ENCODE data around the gene RNLS. TPM values are rescaled to one million over a fixed set of nuclear protein-coding genes. Genes with fewer than 3 reads are reported as not detected.
A peak's percentile ranks its signal among the peaks of the same experiment; 100 is the strongest.

RNLS gene
- total and polyA plus RNA-seq, 2 of the 4 experiments (the other 2 are of a cell fraction) = 4.5 to 7.0 TPM

DNA sequence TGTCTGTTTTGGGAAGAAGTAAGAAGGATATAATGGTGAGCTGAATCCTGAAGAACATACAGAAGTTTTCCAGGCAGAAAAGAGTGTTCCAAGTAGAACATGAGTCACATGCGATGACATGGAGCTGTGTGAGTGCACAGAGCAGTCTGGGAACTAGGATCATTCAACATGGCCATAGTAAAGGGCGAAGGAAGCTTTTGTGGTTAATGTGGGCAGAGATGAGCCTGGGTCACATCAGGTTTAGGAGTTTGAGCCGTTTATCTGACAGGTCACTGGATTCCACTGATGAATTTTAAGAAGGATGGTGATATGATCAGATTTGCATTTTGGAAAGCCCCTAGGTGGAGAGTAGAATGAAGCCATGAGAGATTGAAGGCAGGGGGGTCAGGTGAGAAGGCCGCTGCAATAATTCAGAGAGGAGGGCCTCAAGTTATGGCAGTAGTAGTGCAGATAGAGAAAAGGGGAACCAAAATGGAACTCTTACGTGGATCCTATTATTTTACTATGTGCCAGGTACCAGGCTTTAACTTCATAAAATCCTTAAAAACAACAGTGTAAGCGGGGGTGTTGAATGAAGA lies 171.3 kb downstream of the RNLS start:
- CTCF ChIA-PET = interaction anchor here (1.0 kb wide), 1 partner anchor 332 kb away, joined by 4 read pairs; no protein-coding TSS in a partner anchor
- Histone ChIP-seq H4K20me1 (ENCODE audit: insufficient read depth, low read length) (no peaks in the 10 kb centered on the region), H3K4ac (ENCODE audit: low read depth, low read length) (no peak overlapping the region), H2AK5ac (ENCODE audit: low read depth, low read length) (no peak overlapping the region), H3K4me2 (ENCODE audit: low read depth, low read length) (no peak overlapping the region), H3K9me1 (ENCODE audit: insufficient read depth, low read length) (0 out of 2 replicates have a peak, but pooled peaks cover 3% of the 10 kb centered on the region), H2AFZ (replicated peaks; ENCODE audit: low read length, poor library complexity) (no peak overlapping the region), H2AK9ac (replicated peaks; ENCODE audit: low read depth, low read length, poor library complexity) (no peak overlapping the region), H2BK15ac (ENCODE audit: low read depth, low read length) (no peak overlapping the region), H3K9ac (ENCODE audit: low read depth, low read length) (no peak overlapping the region), H3K9me3 (ENCODE audit: control insufficient read depth, insufficient read depth, low read length) (no peaks in the 10 kb centered on the region), H3K36me3 (ENCODE audit: control insufficient read depth, insufficient read depth, low read length) (no peaks in the 10 kb centered on the region), H3K56ac (ENCODE audit: extremely low read depth, insufficient read depth, low read length) (no peak overlapping the region), H2BK5ac (ENCODE audit: low read depth, low read length, poor library complexity, severe bottlenecking) (no peak overlapping the region), H4K91ac (ENCODE audit: insufficient read depth, low read depth, low read length) (no peak overlapping the region), H3K79me1 (ENCODE audit: low read depth in 1 of 2, low read length in 2 of 2) (no peaks in the 10 kb centered on the region), H3K14ac (replicated peaks; ENCODE audit: low read depth, low read length) (no peak overlapping the region), H4K8ac (ENCODE audit: low read depth in 2 of 2, low read length in 2 of 2) (no peak overlapping the region), H3K23ac (ENCODE audit: low read depth, low read length) (no peak overlapping the region), H3K27ac (ENCODE audit: insufficient read depth, low read length) (no peak overlapping the region), H3K18ac (ENCODE audit: low read depth, low read length) (no peak overlapping the region), H3K4me3 (ENCODE audit: insufficient read depth, low read depth, low read length) (no peak overlapping the region), H4K5ac (ENCODE audit: low read depth, low read length) (no peak overlapping the region), H2BK20ac (ENCODE audit: low read depth, low read length) (no peak overlapping the region), H3K27me3 (ENCODE audit: control insufficient read depth, insufficient read depth, low read length) (no peaks in the 10 kb centered on the region), H2BK120ac (ENCODE audit: low read depth, low read length) (no peak overlapping the region), H3K4me1 (ENCODE audit: control insufficient read depth, insufficient read depth, low read length) (no peaks in the 10 kb centered on the region)
- WGBS, 2 experiments (ENCODE audit: extremely low coverage in 2 of 2, insufficient read length in 1 of 2) = 85% methylated on average over 3 of the region's 6 CpGs; no CpG with 5 or more reads in 1 of the 2 experiments
- intact Hi-C loops (cut with micrococcal nuclease) = no loop called here
- ATAC-seq (ENCODE audit: low read depth) (no peak), DNase-seq (peak; percentile 18)
- no TSS peak for BruUV-seq (replicated peaks)
- dilution Hi-C loops (cut with HindIII; ENCODE audit: low sequenced_read_pairs, unreplicated experiment) = no loop called here
- POLR2A ChIA-PET (ENCODE audit: unreplicated experiment) = no interaction called here
- in situ Hi-C loops (cut with MboI; ENCODE audit: low sequenced_read_pairs) = no loop called here
- TF ChIP-seq MAFK (IDR thresholded peaks at IDR 0.05; ENCODE audit: low read depth, low read length) (no peak), RAD21 (IDR thresholded peaks at IDR 0.05; ENCODE audit: low read length) (no peak), BHLHE40 (IDR thresholded peaks at IDR 0.05; ENCODE audit: low read depth, low read length) (no peak), CHD1 (IDR thresholded peaks at IDR 0.05; ENCODE audit: low read depth, low read length) (no peak), RCOR1 (IDR thresholded peaks at IDR 0.05; ENCODE audit: insufficient replicate concordance, low read length) (no peak), CEBPB (IDR thresholded peaks at IDR 0.05; ENCODE audit: low read depth, low read length) (no peak), FOS (IDR thresholded peaks at IDR 0.05; ENCODE audit: low read depth, low read length) (no peak)

Data from IMR-90 (cell line).